HG02870 (cell line): ENCODE results near the gene SUSD3.
A peak's percentile ranks its signal among the peaks of the same experiment; 100 is the strongest.

Experiments used
- ATAC-seq: cut with Tn5 transposase; IDR thresholded peaks from one replicate; pipeline ENCODE4 v1.9.1; 2021; ENCODE audit warnings: mild to moderate bottlenecking, moderate library complexity; ENCODE audit not compliant: unreplicated experiment

Gene SUSD3

GRCh38 chr9:93051680-93052089 lies 6.8 kb upstream of the SUSD3 start:
- no peak for ATAC-seq

- no peak for ATAC-seq
Measured at GRCh38 chr9:93052791-93053540, 5.5 kb upstream of the SUSD3 start.

- no peak for ATAC-seq
Measured at GRCh38 chr9:93053781-93054331, 4.6 kb upstream of the SUSD3 start.

- no peak for ATAC-seq
Measured at GRCh38 chr9:93054758-93055704, 3.5 kb upstream of the SUSD3 start.

- ATAC-seq: no peak
Measured at GRCh38 chr9:93057042-93057702, 1.3 kb upstream of the SUSD3 start.

GRCh38 chr9:93057703-93058354 lies 672 bp upstream of the SUSD3 start:
- ATAC-seq: no peak

- ATAC-seq: no peak
Measured at GRCh38 chr9:93059011-93059714, 662 bp downstream of the SUSD3 start.

GRCh38 chr9:93059715-93060578 lies 1.4 kb downstream of the SUSD3 start:
- ATAC-seq: no peak

GRCh38 chr9:93060746-93061259 lies 2.3 kb downstream of the SUSD3 start:
- ATAC-seq: no peak

GRCh38 chr9:93061260-93061751 lies 2.8 kb downstream of the SUSD3 start:
- ATAC-seq: no peak

- ATAC-seq: no peak
Measured at GRCh38 chr9:93061791-93062763, 3.6 kb downstream of the SUSD3 start.

GRCh38 chr9:93064392-93065134 lies 6.1 kb downstream of the SUSD3 start:
- ATAC-seq: peak; percentile 90

GRCh38 chr9:93065135-93065720 lies 6.7 kb downstream of the SUSD3 start:
- ATAC-seq: no peak

- no peak for ATAC-seq
Measured at GRCh38 chr9:93066978-93067603, 8.6 kb downstream of the SUSD3 start.

GRCh38 chr9:93068956-93069355 lies 10.5 kb downstream of the SUSD3 start:
- ATAC-seq: no peak

- ATAC-seq: no peak
Measured at GRCh38 chr9:93071464-93071863, 13.0 kb downstream of the SUSD3 start.
